Pulmonary artery endothelial cell (primary cell): ENCODE data around the gene SLC39A2. TPM values are rescaled to one million over a fixed set of nuclear protein-coding genes. Genes with fewer than 3 reads are reported as not detected.
A peak's percentile ranks its signal among the peaks of the same experiment; 100 is the strongest.
"Not testable (repeated sequence)": the region's sequence is repeated elsewhere in the genome, so short reads cannot be mapped to it uniquely, and the experiment has no call there.

Source experiments
- DNase-seq: peaks from one replicate; pipeline ENCODE4 v3.0.0-alpha.2; 2011; ENCODE audit warnings: low read depth, low spot score
- total RNA-seq: library from RNA; depleted of rRNA; stranded (reverse); fragments of >200 nt; gene quantifications from 2 replicates; pipeline ENCODE4 v1.2.3, GENCODE V29; 2014

SLC39A2 gene, protein sequence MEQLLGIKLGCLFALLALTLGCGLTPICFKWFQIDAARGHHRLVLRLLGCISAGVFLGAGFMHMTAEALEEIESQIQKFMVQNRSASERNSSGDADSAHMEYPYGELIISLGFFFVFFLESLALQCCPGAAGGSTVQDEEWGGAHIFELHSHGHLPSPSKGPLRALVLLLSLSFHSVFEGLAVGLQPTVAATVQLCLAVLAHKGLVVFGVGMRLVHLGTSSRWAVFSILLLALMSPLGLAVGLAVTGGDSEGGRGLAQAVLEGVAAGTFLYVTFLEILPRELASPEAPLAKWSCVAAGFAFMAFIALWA
- total RNA-seq = not detected in 2 replicates

DNA sequence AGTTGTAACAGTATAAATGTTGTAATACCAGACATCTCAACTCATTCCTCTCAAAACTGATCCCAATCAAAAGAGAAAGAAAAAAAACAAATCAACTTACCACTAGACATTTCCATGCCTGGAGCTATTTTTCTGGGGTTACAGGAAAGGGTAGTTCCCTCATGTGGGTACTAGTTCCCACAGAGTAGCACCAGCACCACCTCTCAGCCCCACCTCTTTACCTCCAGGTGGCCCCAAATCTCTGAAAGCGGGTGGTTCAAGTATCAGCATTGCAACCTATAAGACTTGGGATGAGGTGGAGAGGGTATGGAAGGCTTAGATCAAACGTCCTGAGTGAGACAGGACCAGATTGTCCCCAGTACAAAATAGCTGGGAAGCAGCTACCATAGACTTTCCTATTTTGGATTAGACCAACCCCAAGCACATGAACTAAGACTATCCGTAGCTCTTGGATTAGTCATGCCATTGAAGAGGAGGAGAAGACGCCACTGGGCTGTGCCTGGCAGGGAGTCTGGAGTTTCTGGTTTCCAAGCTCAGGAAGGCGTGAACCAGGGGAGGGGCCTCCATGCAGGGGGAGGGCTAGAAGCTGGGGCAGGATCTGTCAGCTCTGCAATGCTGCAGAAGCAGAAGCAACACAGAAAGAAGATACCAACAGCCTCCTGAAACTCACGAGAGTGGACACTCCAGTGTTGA is at the start of gene SLC39A2:
Gene SLC39A2, plus strand, starts transcription at position 620 of the 693 bp plus-strand sequence. CDS start 154 bp downstream, outside the sequence.
- DNase-seq = no peak

DNA sequence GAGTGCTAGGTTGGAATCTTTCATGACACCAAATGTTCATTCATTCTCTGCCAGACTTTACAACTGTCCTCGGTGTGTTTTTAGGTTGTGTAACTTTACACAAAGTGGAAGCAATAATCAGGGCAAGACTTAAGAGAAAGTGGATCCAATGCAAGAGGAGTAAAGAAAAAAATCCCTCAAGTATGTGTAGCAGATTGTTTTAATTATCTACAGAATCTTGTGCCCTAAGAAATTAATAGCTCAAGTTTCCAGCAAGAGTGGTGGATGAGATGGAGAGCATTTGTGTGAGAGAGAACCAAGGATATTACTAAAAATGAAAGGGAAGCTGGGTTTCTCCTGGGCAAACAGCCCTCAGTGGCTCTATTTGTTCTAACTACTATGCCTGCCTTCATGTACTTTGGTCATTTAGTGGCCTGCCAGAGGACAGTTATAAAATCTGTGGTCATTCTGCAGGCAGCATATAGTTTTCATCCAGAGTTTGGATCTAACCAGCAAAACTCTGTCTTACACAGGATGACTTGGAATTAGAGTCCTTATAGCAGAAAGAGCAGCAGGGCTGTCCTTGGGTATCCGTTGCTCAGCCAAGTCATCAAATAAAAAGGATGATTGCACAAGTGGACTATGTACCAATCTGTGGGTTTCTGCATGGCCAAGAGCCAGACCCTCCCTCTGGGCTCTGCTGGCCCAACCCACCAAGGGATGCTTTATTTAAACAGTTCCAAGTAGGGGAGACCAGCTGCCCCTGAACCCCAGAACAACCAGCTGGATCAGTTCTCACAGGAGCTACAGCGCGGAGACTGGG is 44.2 kb upstream of the SLC39A2 start, which contains the start of gene RNASE2:
Gene RNASE2, plus strand, starts transcription at position 752 of the 802 bp plus-strand sequence. CDS start 285 bp downstream, outside the sequence.
- DNase-seq = not testable (repeated sequence)

DNA sequence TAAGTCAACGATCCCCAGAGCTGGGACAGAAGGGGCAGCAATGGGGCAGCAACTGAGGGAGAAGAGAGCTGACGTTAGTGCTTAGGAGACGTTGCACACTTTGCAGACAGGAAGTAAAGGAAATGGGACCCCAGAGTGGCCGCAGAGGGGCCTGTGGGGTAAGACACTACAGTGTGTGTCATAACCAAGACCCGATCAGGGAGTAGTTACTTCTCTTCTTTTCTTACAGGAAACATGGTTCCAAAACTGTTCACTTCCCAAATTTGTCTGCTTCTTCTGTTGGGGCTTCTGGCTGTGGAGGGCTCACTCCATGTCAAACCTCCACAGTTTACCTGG is 43.6 kb upstream of the SLC39A2 start:
- DNase-seq = not testable (repeated sequence)

DNA sequence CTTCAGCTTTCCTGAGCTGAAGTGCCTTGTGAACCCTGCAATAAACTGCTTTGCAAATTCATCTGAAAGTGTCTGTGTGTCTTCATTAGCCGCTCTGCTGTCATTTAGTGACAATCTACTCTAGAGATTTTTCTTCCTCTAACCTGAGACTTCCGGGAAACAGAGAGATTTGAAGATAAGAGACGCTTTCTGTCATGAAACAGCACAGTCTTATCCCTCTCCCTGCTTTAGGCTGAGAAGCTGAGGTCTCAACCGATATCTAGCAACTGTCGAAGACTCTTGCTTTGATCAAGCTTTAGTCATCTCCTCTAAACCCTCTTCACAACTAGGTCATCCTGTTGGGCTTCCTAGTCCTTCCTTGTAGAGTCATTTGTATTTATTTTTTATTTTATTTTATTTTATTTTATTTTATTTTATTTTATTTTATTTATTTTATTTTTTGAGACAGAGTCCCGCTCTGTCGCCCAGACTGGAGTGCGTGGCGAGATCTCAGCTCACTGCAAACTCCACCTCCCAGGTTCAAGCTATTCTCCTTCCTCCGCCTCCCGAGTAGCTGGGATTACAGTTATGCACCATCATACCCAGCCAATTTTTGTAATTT is 42.6 kb upstream of the SLC39A2 start:
- DNase-seq = no peak

DNA sequence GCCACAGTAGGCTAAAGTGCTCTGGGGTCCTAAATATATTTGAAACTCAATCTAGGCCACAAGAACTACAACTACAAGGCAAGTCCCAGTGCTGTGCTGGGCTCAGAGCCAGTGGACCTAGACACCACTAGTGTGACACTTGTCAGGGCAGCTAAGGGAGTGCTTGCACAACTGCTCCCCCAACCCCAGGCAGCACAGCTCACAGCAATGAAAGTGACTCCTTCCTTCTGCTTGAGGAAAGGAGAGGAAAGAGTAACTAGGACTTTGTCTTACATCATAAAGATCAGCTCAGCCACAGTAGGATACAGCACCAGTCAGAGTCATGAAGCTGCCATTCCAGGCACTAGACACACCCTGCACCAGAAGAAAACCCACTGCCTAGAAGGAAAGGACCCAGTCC is 40.1 kb upstream of the SLC39A2 start:
- not testable (repeated sequence) for DNase-seq

DNA sequence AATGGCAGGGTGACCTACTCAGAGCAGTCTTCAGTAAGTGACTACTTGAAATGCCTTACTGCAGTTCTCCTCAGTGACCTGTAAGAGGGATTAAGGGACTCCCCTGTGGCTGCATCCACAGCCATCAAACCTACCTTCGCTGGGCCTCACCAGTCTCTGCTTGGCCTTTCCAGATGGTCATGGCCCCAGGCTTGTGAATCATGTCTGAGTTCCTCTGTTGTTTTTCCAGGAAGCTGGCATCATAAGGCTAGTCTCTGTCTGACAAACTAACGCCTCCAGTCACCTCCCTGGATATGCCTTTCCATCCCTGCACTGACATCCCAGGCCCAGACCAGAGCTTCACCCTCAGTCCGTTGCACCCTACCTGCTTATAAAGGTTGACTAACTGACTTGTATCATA is 29.8 kb upstream of the SLC39A2 start:
- DNase-seq = no peak

DNA sequence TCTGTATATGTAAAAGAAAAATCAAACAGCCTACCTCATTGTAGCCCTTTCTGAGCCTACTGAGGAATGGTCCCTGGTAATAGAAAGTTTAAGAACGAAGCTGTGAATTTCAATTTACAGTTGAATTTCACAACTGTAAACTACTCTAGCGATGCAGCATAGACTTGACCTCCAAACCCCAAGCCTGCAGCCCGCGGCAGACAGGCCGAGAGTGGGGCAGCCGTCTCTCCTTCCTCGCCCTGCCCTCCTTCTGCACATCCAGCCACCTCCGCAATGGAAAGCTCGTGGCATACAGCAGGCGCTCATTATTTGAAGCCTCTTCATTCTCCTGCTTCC is 28.5 kb upstream of the SLC39A2 start:
- no peak for DNase-seq

DNA sequence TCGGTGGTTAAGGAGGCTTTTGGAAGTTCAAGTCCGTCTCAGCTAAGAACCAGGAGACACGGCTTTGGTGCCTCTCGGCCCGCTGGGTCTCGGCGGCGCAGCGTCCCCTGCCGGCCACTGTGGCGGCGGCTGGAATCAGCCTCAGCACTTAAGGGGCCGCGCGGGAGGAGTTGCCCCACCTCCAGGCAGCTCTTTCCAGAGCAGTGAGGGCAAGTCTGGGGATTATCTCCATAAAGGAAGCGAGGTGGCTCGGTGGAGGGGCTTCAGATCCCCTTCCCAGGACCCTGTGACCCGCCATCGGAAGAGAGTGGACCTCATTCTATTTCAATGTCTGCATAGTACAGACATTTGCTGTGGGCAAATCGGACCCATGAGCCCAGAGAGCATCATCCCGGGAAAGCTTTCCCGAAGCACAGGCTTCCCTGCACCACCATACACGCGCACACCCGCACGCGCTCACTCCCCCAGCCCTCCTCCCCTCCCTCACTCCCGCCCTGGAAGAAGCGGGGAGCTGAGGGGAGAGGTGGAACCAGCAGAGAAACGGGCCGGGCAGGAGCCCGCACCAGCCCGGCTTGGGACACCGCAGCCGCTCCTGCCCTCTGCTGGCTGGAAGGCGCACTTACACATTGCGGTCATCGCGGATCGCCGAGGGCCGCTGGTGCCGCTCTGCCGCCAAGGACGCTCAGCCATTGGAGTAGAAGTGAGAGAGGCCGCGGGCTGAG is 27.9 kb upstream of the SLC39A2 start:
- DNase-seq = peak; percentile 53

DNA sequence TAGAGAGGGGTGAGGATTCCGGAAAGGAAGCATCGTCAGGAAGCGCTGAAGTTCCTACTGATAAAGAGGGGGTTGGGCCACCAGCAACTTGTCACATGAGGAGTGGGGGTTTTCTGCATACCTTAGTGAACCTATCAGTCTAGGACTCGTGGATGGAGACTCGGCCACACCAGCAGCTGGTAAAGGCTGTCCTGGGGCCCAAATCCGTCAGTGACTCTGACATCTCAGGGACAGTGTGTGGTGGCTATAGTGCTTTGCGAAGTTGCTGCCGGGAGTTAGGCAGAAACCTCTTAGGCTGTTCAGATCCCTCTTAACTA is 27.4 kb upstream of the SLC39A2 start:
- DNase-seq = no peak

DNA sequence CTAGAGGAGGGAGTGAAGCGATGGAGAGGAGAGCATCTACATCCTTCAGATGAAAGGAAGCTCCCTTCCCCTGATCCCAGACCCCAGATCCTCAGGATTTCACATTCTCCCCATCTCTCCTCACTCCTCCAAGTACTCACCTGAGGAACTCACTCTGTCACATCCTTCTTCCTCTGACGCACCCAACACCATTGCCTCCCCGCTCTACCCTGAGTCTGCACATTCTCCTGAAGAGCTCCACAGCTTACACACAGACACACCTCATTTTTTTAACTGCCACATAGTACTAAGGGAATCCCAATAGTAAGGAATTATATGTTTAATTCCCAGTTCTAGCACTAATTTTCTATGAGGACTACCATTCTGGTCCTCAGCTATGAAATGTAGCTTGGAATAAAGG is 25.6 kb upstream of the SLC39A2 start:
- no peak for DNase-seq

DNA sequence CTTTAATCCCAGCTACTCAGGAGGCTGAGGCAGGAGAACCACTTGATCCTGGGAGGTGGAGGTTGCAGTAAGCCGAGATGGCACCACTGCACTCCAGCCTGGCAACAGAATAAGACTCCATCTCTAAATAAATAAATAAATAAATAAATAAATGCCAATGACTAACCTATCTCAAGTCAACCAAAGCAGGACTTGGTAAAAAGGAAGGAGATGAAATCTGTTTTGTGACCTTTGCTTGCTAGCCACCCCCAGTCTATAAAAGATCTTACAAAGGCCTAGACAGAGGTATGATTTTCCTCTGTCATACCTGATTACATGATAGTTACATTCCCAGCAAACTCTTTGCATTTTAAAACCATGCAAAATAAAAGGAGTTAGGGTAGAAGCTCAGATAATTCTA is 22.8 kb upstream of the SLC39A2 start:
- DNase-seq = peak; percentile 49

DNA sequence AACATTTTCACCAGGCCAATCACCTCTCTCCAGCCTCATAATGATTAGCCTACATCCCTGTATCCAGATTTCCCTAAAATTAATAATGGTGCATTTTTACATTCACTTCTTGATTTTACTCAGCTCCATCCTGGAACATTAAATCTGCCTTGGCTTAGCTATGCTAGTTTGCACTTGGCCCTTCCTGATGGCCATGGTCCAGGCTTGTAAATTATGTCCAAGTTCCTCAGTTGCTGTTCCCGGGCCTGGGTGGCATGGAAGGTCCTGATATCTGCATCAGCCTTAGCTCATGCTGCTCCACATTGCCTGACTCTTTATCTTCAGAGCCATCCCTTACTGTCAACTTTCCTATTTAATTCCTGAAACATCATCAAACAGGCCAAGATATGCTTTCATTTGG is 20.4 kb upstream of the SLC39A2 start:
- DNase-seq = no peak

DNA sequence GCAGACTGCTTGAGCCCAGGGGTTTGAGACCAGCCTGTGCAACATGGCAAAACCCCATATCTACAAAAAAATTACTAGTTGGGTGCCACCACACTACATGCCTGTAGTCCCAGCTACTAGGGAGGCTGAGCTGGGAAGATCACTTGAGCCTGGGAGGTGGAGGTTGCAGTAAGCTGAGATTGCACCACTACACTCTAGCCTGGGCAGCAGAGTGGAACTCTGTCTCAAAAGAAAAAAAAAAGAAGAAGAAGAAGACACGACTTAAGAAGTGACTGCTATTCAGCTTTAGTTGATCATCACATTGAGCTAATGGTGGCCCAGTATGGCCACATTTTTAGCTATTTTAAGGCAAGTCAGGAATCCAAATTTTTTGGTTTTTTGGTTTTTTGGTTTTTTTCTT is 18.2 kb upstream of the SLC39A2 start:
- no peak for DNase-seq

DNA sequence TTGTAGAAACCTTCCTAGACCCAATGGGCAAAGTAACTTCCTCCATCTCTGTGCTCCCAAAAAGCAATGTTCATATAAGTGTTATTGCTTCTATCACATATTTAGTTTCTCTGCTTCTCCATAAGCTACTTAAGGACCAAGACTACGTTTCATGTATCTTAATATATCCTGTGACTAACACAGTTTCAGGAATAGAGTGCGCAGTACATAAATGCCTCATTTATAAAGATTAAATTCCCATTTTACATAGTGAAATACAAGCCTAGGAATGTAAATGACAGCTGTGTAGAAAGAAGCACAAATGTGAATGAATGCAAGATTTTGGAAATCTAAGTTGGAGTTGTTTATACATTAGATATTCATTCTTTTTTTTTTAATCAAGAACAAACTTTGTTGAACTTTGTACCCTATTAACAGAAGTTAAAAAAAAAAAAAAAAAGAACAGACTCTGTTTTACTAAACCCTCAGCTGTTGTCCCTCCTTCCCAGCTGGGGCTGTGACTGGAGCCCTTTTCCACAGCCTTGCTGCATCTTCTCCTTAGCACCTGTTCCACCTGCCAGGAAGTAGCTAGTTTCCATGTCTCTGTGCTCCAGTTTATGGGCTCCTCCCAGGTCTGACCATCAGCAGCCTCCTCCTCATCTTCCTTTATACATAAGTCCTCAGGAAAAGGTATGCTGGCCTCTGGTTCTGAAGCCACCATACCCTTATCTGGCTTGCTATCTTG is 16.3 kb upstream of the SLC39A2 start:
- no peak for DNase-seq

DNA sequence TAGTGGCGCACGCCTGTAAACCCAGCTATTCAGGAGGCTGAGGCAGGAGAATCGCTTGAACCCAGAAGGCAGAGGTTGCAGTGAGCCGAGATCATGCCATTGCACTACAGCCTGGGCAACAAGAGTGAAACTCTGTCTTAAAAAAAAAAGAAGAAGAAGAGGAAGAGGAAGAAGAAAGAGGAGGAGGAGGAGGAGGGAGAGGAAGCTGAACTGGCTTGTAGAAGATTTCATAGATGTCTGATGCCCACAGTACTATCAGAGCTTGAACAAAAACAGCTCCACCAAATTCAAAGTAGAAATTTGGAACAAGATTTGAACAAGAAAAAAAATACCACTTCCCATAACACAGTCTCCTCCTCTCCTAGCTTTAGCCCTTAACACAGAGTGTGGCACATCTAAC is 13.4 kb upstream of the SLC39A2 start:
- DNase-seq = not testable (repeated sequence)

DNA sequence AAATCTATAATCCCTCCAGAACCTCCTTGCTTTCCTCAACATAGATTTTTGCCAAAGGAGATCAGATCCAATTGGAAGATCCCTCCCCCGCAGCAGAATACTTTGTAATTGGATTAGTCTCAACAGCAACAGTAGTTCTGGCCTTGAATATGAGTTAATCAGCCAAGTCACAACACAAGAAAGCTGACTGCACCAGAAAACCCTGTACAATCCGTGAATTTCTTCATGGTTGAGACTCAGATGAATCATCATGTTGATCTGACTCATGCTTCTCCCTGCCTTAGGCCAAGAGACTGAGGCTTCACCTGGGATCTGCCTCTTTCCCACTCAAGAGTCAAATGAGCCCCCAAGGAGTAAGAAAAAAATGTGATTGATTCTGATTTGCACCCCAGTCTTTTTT is 12.3 kb upstream of the SLC39A2 start:
- DNase-seq = peak; percentile 44

DNA sequence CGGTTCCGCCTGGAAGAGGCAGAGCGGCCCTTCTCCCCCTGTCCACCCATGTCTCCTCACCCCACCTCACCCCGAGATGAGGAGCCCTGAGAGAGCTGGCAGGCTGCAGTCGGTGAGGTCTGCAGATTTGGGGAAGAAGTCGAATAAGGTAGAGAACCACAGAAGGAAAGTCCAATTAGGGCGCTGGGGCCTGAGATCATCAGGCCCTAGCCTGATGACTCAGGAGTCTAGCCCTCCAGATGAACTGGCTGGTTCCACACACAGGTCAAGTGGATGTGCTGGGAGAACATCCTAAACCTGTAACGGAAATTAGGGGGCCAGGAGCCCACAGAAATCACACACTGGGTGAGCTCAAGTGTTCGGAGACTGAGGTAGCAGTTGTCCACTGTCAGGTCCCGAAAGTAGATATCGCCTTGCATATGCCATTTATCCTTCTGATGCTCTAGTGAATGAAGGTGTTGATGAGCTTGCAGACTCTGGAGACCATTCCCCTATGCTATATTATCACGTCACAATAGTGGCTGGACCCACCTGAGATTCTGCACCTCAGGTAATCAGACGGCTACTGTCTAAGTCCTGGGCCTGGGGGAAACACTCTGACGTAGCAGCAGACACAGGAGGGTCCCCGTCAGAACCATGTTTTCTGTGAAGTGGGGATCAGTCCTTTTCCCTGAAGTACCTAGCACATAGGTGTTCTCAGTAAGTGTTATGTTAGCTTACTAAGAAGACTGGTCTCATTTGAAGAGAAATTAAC is 10.2 kb upstream of the SLC39A2 start:
- no peak for DNase-seq

DNA sequence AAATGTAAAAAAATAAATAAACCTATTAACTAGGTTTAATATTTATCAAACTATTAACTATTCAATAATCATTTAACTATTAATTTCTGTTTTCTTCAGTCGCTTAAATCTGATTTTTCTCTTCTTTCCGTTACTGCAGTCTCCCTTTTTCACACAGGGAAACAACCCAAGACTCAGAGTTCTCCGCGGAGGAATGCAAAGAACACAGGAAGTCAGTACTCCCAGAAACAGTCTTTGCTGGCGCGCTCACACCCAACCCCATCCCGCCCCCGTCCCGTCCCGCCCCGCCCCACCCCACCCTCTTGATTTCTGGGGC is 9.7 kb upstream of the SLC39A2 start:
- no peak for DNase-seq

DNA sequence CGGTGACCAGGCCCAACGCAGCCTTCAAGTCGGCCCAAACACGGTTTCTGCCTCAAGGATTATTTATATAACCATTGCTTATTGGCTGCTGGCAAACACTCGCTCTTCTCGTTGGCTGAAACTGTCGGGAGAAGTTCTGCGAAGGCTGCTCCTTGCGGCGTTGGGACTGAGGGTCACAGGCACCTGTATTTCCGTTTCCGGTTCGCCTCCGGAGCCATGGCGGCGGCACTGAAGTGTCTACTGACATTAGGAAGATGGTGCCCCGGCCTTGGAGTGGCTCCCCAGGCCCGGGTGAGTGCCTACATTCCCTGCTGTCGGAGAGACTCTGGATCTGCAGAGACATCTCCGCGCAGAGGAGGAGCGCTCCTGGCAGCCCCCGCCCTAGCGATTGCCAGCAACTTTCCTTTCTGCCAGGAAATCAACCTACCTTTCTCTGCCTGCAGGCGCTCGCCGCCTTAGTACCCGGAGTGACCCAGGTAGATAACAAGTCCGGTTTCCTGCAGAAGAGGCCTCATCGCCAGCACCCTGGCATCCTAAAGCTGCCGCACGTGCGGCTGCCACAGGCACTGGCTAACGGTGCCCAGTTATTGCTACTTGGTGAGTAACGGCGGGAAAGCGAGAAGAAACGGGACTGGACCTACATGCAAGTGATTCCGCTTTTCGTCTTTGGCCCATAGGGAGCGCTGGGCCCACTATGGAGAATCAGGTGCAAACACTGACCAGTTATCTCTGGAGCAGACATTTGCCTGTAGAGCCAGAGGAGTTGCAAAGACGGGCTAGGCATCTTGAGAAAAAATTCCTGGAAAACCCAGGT is 9.1 kb upstream of the SLC39A2 start, which contains the start of gene METTL17:
Gene METTL17, plus strand, starts transcription at position 194 of the 814 bp plus-strand sequence. Its CDS starts 23 bp downstream, at position 217.
- peak; percentile 83 for DNase-seq
